ENCODE results near the gene BDP1.

- TF ChIP-seq GATA3 (IDR thresholded peaks at IDR 0.05; ENCODE audit: low read depth, low read length) (no peak), GATA2 (IDR thresholded peaks at IDR 0.05; ENCODE audit: low read depth, low read length) (no peak)
Measured at GRCh38 chr5:71522151-71522550, 66.7 kb downstream of the BDP1 start.

All from SH-SY5Y (cell line).